Measurements from ENCODE around the gene FABP2. TPM values are rescaled to one million over a fixed set of nuclear protein-coding genes. Genes with fewer than 3 reads are reported as not detected.

FABP2 gene
- total RNA-seq, 1 experiment from 2014 or later = not detected

DNA sequence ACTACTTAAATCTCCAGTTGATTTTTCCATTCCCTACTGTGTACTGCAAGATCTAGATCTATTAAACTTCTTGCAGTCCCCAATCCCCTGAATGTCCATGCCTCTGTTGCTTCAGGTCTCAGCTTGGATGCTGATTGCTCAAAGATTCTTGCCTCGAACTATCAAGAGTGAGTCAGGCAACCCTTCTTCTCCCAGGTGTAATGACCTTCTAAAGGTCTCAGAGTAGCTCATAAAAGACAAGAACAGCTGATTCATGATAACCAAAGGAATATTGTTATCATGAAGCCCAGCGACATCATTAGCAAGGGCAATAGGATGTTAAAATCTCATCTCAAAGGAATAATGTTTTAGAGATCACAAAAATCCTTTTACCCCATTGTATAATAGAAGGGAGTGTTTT is 6.8 kb upstream of the FABP2 start:
- no TSS peak for BruUV-seq (replicated peaks)
- POLR2A ChIA-PET (ENCODE audit: low non-redundant PET) = no interaction called here
- CTCF ChIA-PET = no interaction called here
- no peaks in the 10 kb centered on the region for H3K4me1 ChIP-seq (ENCODE audit: insufficient read depth, low read length, poor library complexity, severe bottlenecking)
- intact Hi-C loops (cut with micrococcal nuclease; ENCODE audit: unreplicated experiment) = no loop called here
- TF ChIP-seq EZH2 (IDR thresholded peaks at IDR 0.05; ENCODE audit: borderline replicate concordance, low read depth, low read length, poor library complexity, severe bottlenecking) = no peak
- TF ChIP-seq, protein P1, sequence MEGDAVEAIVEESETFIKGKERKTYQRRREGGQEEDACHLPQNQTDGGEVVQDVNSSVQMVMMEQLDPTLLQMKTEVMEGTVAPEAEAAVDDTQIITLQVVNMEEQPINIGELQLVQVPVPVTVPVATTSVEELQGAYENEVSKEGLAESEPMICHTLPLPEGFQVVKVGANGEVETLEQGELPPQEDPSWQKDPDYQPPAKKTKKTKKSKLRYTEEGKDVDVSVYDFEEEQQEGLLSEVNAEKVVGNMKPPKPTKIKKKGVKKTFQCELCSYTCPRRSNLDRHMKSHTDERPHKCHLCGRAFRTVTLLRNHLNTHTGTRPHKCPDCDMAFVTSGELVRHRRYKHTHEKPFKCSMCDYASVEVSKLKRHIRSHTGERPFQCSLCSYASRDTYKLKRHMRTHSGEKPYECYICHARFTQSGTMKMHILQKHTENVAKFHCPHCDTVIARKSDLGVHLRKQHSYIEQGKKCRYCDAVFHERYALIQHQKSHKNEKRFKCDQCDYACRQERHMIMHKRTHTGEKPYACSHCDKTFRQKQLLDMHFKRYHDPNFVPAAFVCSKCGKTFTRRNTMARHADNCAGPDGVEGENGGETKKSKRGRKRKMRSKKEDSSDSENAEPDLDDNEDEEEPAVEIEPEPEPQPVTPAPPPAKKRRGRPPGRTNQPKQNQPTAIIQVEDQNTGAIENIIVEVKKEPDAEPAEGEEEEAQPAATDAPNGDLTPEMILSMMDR (conservative IDR thresholded peaks at IDR 0.05; ENCODE audit: low read depth, low read length) = no peak
- DNase-seq (ENCODE audit: low spot score) = no peak
- no peaks in the 10 kb centered on the region for H3K27me3 ChIP-seq (replicated peaks; ENCODE audit: insufficient read depth, low read depth, low read length, poor library complexity)
- H3K9me3 ChIP-seq (ENCODE audit: low read depth, low read length, poor library complexity, severe bottlenecking) = no peaks in the 10 kb centered on the region
- H3K4me3 ChIP-seq (ENCODE audit: low read depth, low read length, poor library complexity, severe bottlenecking) = no peak overlapping the region
- H3K27ac ChIP-seq (ENCODE audit: low read depth, low read length, poor library complexity, severe bottlenecking) = no peak overlapping the region
- no peaks in the 10 kb centered on the region for H3K36me3 ChIP-seq (ENCODE audit: insufficient read depth, low read length, poor library complexity, severe bottlenecking)

DNA sequence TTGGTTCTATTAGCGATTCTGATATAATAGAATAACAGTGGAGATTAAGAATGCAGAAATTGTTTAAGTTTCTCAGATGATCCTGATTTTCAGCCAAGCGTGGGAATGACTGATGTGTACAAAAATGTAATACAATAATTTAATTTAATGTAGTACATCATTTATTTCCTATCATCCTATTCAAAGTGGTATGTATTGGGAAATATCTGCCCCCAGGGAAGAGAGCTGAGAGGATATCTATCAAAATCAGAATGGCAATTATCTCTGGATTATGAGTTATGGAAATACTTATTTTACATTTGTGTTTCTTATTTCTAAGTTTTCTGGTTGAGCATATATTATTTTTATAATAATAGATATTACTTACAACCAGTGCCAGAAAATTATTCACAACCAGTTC is 3.9 kb downstream of the FABP2 start:
- Histone ChIP-seq H3K4me3 (ENCODE audit: low read depth, low read length, poor library complexity, severe bottlenecking) (no peak overlapping the region), H3K27me3 (replicated peaks; ENCODE audit: insufficient read depth, low read depth, low read length, poor library complexity) (no peaks in the 10 kb centered on the region), H3K27ac (ENCODE audit: low read depth, low read length, poor library complexity, severe bottlenecking) (no peak overlapping the region), H3K4me1 (ENCODE audit: insufficient read depth, low read length, poor library complexity, severe bottlenecking) (no peaks in the 10 kb centered on the region), H3K9me3 (ENCODE audit: low read depth, low read length, poor library complexity, severe bottlenecking) (no peaks in the 10 kb centered on the region), H3K36me3 (ENCODE audit: insufficient read depth, low read length, poor library complexity, severe bottlenecking) (no peaks in the 10 kb centered on the region)
- CTCF ChIA-PET = no interaction called here
- intact Hi-C loops (cut with micrococcal nuclease; ENCODE audit: unreplicated experiment) = loop anchor here (2.0 kb wide), 1 partner anchor 735 kb away; no protein-coding TSS in a partner anchor
- TF ChIP-seq, protein P1 (conservative IDR thresholded peaks at IDR 0.05; ENCODE audit: low read depth, low read length) = no peak
- TF ChIP-seq EZH2 (IDR thresholded peaks at IDR 0.05; ENCODE audit: borderline replicate concordance, low read depth, low read length, poor library complexity, severe bottlenecking) = no peak
- no peak for DNase-seq (ENCODE audit: low spot score)
- no TSS peak for BruUV-seq (replicated peaks)
- POLR2A ChIA-PET (ENCODE audit: low non-redundant PET) = no interaction called here

DNA sequence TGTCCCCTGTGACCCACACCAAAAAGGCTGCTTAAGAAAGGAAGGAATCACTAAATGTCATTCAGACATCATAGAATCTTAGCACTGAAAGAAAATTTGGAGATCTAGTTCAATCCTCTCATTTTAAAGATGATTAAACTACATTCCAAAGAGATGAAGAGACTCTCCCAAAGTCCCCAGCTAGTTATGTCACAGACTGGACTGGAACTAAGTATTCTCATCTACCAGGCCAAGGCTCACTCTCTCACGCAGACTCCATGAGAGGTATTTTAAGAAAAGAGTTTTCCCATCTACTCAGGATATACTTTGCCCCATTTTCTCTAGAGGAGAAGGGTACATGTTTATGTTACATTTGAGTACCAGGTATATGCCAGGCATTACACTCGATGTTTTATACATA is 6.9 kb downstream of the FABP2 start:
- no peaks in the 10 kb centered on the region for H3K4me1 ChIP-seq (ENCODE audit: insufficient read depth, low read length, poor library complexity, severe bottlenecking)
- H3K36me3 ChIP-seq (ENCODE audit: insufficient read depth, low read length, poor library complexity, severe bottlenecking) = no peaks in the 10 kb centered on the region
- no peak overlapping the region for H3K4me3 ChIP-seq (ENCODE audit: low read depth, low read length, poor library complexity, severe bottlenecking)
- BruUV-seq (replicated peaks) = no TSS peak
- H3K9me3 ChIP-seq (ENCODE audit: low read depth, low read length, poor library complexity, severe bottlenecking) = no peaks in the 10 kb centered on the region
- DNase-seq (ENCODE audit: low spot score) = no peak
- ChIA-PET POLR2A (ENCODE audit: low non-redundant PET) (no interaction called here), CTCF (no interaction called here)
- intact Hi-C loops (cut with micrococcal nuclease; ENCODE audit: unreplicated experiment) = no loop called here
- TF ChIP-seq, protein P1 (conservative IDR thresholded peaks at IDR 0.05; ENCODE audit: low read depth, low read length) = no peak
- no peak for TF ChIP-seq EZH2 (IDR thresholded peaks at IDR 0.05; ENCODE audit: borderline replicate concordance, low read depth, low read length, poor library complexity, severe bottlenecking)
- H3K27ac ChIP-seq (ENCODE audit: low read depth, low read length, poor library complexity, severe bottlenecking) = no peak overlapping the region
- H3K27me3 ChIP-seq (replicated peaks; ENCODE audit: insufficient read depth, low read depth, low read length, poor library complexity) = no peaks in the 10 kb centered on the region

Measured in A673 (cell line).